Gastrocnemius medialis (tissue), 4 donors: ENCODE data around the gene LSM11.
"Not testable (repeated sequence)": the region's sequence is repeated elsewhere in the genome, so short reads cannot be mapped to it uniquely, and the experiment has no call there.

Experiments used
- POLR2A ChIP-seq, 2 donors: fragments of 450-650 bp; IDR thresholded peaks; one replicate each; pipeline ENCODE4 v1.6.1; 2017; ENCODE audit warnings: antibody characterized with exemption in 2 of 2, mild to moderate bottlenecking in 2 of 2, moderate library complexity in 2 of 2
- TF ChIP-seq, protein P1 (sequence below), 5 experiments: fragments of 450-650 bp in 3 of 5; fragments of 200-600 bp in 2 of 5; sonication (generic) in 2 of 5; IDR thresholded peaks in 4 of 5; conservative IDR thresholded peaks in 1 of 5; 1 replicate in 4 of 5; 2 replicates in 1 of 5; pipeline ENCODE4 v1.5.1; 2016 to 2019; ENCODE audit warnings: antibody characterized with exemption in 5 of 5, mild to moderate bottlenecking in 3 of 5, moderate library complexity in 3 of 5

DNA sequence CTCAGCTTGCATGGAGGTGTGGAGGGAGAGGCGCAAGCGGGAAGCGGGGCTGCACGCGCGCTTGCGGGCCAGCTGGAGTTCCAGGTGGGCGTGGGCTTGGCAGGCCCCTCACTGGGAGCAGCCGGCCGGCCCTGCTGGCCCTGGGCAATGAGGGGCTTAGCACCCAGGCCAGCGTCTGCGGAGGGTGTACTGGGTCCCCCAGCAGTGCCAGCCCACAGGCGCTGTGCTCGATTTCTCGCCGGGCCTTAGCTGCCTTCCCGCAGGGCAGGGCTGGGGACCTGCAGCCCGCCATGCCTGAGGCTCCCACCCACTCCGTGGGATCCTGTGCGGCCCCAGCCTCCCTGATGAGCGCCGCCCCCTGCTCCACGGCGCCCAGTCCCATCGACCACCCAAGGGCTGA, 49.7 kb upstream of the LSM11 start:
- not testable (repeated sequence) for TF ChIP-seq POLR2A (IDR thresholded peaks at IDR 0.05)
- TF ChIP-seq, protein P1, sequence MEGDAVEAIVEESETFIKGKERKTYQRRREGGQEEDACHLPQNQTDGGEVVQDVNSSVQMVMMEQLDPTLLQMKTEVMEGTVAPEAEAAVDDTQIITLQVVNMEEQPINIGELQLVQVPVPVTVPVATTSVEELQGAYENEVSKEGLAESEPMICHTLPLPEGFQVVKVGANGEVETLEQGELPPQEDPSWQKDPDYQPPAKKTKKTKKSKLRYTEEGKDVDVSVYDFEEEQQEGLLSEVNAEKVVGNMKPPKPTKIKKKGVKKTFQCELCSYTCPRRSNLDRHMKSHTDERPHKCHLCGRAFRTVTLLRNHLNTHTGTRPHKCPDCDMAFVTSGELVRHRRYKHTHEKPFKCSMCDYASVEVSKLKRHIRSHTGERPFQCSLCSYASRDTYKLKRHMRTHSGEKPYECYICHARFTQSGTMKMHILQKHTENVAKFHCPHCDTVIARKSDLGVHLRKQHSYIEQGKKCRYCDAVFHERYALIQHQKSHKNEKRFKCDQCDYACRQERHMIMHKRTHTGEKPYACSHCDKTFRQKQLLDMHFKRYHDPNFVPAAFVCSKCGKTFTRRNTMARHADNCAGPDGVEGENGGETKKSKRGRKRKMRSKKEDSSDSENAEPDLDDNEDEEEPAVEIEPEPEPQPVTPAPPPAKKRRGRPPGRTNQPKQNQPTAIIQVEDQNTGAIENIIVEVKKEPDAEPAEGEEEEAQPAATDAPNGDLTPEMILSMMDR (IDR thresholded peaks at IDR 0.05 in 4 of 5, conservative IDR thresholded peaks at IDR 0.05 in 1 of 5): not testable (repeated sequence)
